SK-N-SH (cell line): Measurements from ENCODE around the gene COL4A3. TPM values are rescaled to one million over a fixed set of nuclear protein-coding genes. Genes with fewer than 3 reads are reported as not detected.

Source experiments
- CTCF ChIA-PET: fragments of 300-600, 350-600 bp; formaldehyde crosslinking; extraction: SDS; loops from one replicate; lab custom pipeline; 2021; lab: Yijun Ruan, JAX
- POLR2A ChIA-PET: fragments of 350-600 bp; sonication (Branson Sonifier 250); formaldehyde crosslinking; extraction: SDS; loops from one replicate; lab custom pipeline; 2020; ENCODE audit warnings: antibody characterized with exemption, inconsistent platforms; lab: Yijun Ruan, JAX
- DNase-seq: peaks from one replicate; pipeline ENCODE4 v3.0.0; 2012
- H2AFZ ChIP-seq: fragments of 200-600 bp; sonication (generic); 2 replicates; pipeline ENCODE4 v1.8.1; 2016; ENCODE audit warnings: antibody characterized with exemption, mild to moderate bottlenecking, low read depth
- H3F3A ChIP-seq: fragments of 200-600 bp; sonication (generic); replicated peaks from 2 replicates; pipeline ENCODE3; 2016; ENCODE audit warnings: antibody characterized with exemption, mild to moderate bottlenecking; ENCODE audit not compliant: insufficient read depth
- H3K27ac ChIP-seq, 2 experiments: fragments of 200-500 bp in 1 of 2; fragments of 200-600 bp in 1 of 2; sonication (Bioruptor generic) in 1 of 2; sonication (generic), shearing (Covaris generic) in 1 of 2; 2 replicates each; pipeline versions ENCODE4 v1.5.1 to v1.6.1; 2014 to 2016; ENCODE audit warnings: low read depth in 2 of 2, inconsistent platforms in 1 of 2, low read length in 1 of 2, mild to moderate bottlenecking in 1 of 2, mixed read lengths in 1 of 2
- H3K27me3 ChIP-seq: fragments of 200-600 bp; sonication (generic), shearing (Covaris generic); 2 replicates; pipeline ENCODE4 v1.6.1; 2016; ENCODE audit warnings: mixed run types; ENCODE audit not compliant: insufficient read depth
- H3K36me3 ChIP-seq, 2 experiments: fragments of 200-500 bp in 1 of 2; fragments of 200-600 bp in 1 of 2; sonication (Bioruptor generic) in 1 of 2; sonication (generic) in 1 of 2; replicated peaks in 1 of 2; 2 replicates each; pipeline versions ENCODE3 to v1.5.1; 2014 to 2016; ENCODE audit warnings: low read length in 1 of 2, mild to moderate bottlenecking in 1 of 2; ENCODE audit not compliant: insufficient read depth in 2 of 2, control insufficient read depth in 1 of 2
- H3K4me1 ChIP-seq, 2 experiments: fragments of 200-500 bp in 1 of 2; fragments of 200-600 bp in 1 of 2; sonication (Bioruptor generic) in 1 of 2; sonication (generic), shearing (Covaris generic) in 1 of 2; 2 replicates each; pipeline versions ENCODE4 v1.5.1 to v1.6.1; 2014 to 2016; ENCODE audit warnings: low read depth in 1 of 2, low read length in 1 of 2, mixed run types in 1 of 2; ENCODE audit not compliant: insufficient read depth in 2 of 2, control insufficient read depth in 1 of 2
- H3K4me2 ChIP-seq: fragments of 200-600 bp; sonication (generic), shearing (Covaris generic); 2 replicates; pipeline ENCODE4 v1.6.1; 2017; ENCODE audit warnings: mixed run types
- H3K4me3 ChIP-seq, 2 experiments: fragments of 200-500 bp in 1 of 2; fragments of 200-600 bp in 1 of 2; sonication (Bioruptor generic) in 1 of 2; sonication (generic), shearing (Covaris generic) in 1 of 2; 2 replicates each; pipeline versions ENCODE4 v1.5.1 to v1.8.1; 2014 to 2016; ENCODE audit warnings: low read depth in 2 of 2, inconsistent platforms in 1 of 2, low read length in 1 of 2, mild to moderate bottlenecking in 1 of 2, mixed read lengths in 1 of 2, moderate library complexity in 1 of 2
- H3K79me2 ChIP-seq: fragments of 200-600 bp; sonication (generic); 2 replicates; pipeline ENCODE4 v1.8.1; 2017; ENCODE audit warnings: mild to moderate bottlenecking; ENCODE audit not compliant: insufficient read depth
- H3K9ac ChIP-seq: fragments of 200-600 bp; sonication (generic); 2 replicates; pipeline ENCODE4 v1.6.1; 2017; ENCODE audit warnings: mixed run types
- H3K9me2 ChIP-seq: fragments of 200-600 bp; sonication (generic); 2 replicates; pipeline ENCODE4 v1.6.1; 2017; ENCODE audit warnings: mixed run types
- H3K9me3 ChIP-seq: fragments of 200-600 bp; sonication (generic); 2 replicates; pipeline ENCODE4 v1.6.1; 2017; ENCODE audit warnings: mixed run types, mild to moderate bottlenecking, moderate library complexity
- H4K20me1 ChIP-seq: fragments of 200-600 bp; sonication (generic); 2 replicates; pipeline ENCODE4 v1.6.1; 2017; ENCODE audit warnings: mild to moderate bottlenecking, mixed run types; ENCODE audit not compliant: insufficient read depth
- ELF1 ChIP-seq: IDR thresholded peaks from 2 replicates; pipeline ENCODE4 v1.4.0; 2012
- EZH2phosphoT487 ChIP-seq: fragments of 200-600 bp; sonication (generic); IDR thresholded peaks from 2 replicates; pipeline ENCODE4 v1.6.1; 2017; ENCODE audit warnings: low read depth, mixed run types, mild to moderate bottlenecking, antibody characterized with exemption, moderate library complexity, borderline replicate concordance
- FOSL2 ChIP-seq: IDR thresholded peaks from 2 replicates; pipeline ENCODE4 v1.4.0; 2012; ENCODE audit warnings: low read depth, mild to moderate bottlenecking, moderate library complexity, borderline replicate concordance
- FOXJ3 ChIP-seq: sonication (generic); formaldehyde crosslinking; IDR thresholded peaks from 2 replicates; pipeline ENCODE4 v1.5.1; 2020; ENCODE audit warnings: mild to moderate bottlenecking, missing genetic modification reagents
- FOXM1 ChIP-seq: IDR thresholded peaks from 2 replicates; pipeline ENCODE4 v1.4.0; 2012; ENCODE audit warnings: low read depth, mild to moderate bottlenecking
- GABPA ChIP-seq: IDR thresholded peaks from 2 replicates; pipeline ENCODE4 v1.4.0; 2012; ENCODE audit warnings: low read depth, mild to moderate bottlenecking
- JUND ChIP-seq: IDR thresholded peaks from 2 replicates; pipeline ENCODE4 v1.4.0; 2012
- MXI1 ChIP-seq: IDR thresholded peaks from 2 replicates; pipeline ENCODE4 v1.6.1; 2012; ENCODE audit warnings: mild to moderate bottlenecking, low read depth, low read length, improper control_type of control experiment
- POLR2AphosphoS5 ChIP-seq: IDR thresholded peaks from 2 replicates; pipeline ENCODE4 v1.6.1; 2012; ENCODE audit warnings: low read depth, low read length
- RAD21 ChIP-seq: IDR thresholded peaks from 2 replicates; pipeline ENCODE4 v1.6.1; 2012; ENCODE audit warnings: mild to moderate bottlenecking, low read length
- RXRA ChIP-seq: IDR thresholded peaks from 2 replicates; pipeline ENCODE4 v1.4.0; 2012; ENCODE audit warnings: low read depth, mild to moderate bottlenecking, borderline replicate concordance
- SIN3A ChIP-seq: IDR thresholded peaks from 2 replicates; pipeline ENCODE4 v1.6.1; 2012; ENCODE audit warnings: low read depth, mild to moderate bottlenecking, low read length, moderate library complexity, borderline replicate concordance
- TCF12 ChIP-seq: IDR thresholded peaks from 2 replicates; pipeline ENCODE4 v1.4.0; 2012
- TEAD4 ChIP-seq: IDR thresholded peaks from 2 replicates; pipeline ENCODE4 v1.4.0; 2012; ENCODE audit warnings: mild to moderate bottlenecking, borderline replicate concordance; ENCODE audit not compliant: insufficient read depth
- WGBS: methylation state at CpG from one replicate; pipeline ENCODE4 v1.1.6; 2017; ENCODE audit warnings: low lambda C conversion rate; 5-methylcytosine and 5-hydroxymethylcytosine counted together
- polyA plus RNA-seq, 3 experiments: library from polyadenylated mRNA; depleted of rRNA; stranded (reverse); fragments of >200 nt; gene quantifications; 2 replicates each; pipeline ENCODE4 v1.2.3, GENCODE V29; 2012
- TF ChIP-seq, protein P1 (sequence below): IDR thresholded peaks from 2 replicates; pipeline ENCODE4 v1.6.1; 2012; ENCODE audit warnings: mild to moderate bottlenecking, low read depth, low read length, moderate library complexity
- TF ChIP-seq, protein P2 (sequence below): fragments of 150-350 bp; IDR thresholded peaks from 2 replicates; pipeline ENCODE4 v1.6.1; 2017; ENCODE audit warnings: antibody characterized with exemption, low read length, low read depth, borderline replicate concordance
- TF ChIP-seq, protein P3 (sequence below): fragments of 150-350 bp; IDR thresholded peaks from 2 replicates; pipeline ENCODE4 v1.6.1; 2016; ENCODE audit warnings: mild to moderate bottlenecking, low read depth, low read length
- TF ChIP-seq, protein P4 (sequence below): IDR thresholded peaks from 2 replicates; pipeline ENCODE4; 2012

The COL4A3 gene
- polyA plus RNA-seq, 1 of the 3 experiments (the other 2 are of a cell fraction), result not detected

DNA sequence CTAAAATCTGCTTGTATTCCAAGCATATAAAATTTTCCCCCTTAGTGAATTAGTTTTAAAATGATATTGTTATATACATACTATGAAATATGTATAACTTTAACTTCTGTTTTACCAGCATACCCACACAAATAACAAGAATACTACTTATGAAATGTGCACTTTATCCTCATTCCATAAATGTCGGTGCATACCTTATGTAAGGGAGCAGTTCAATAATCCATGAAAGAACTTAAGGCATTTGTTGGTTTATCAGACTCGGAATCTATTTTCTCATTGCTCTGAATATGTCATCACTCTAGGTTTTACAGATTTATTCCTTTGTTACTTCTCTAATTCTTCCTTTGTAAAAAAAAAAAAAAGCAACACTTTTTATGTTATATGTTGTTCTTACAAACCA is 148.2 kb downstream of the COL4A3 start:
- Histone ChIP-seq H3K4me2 (no peak overlapping the region), H3K4me3 (no peak overlapping the region), H4K20me1 (no peaks in the 10 kb centered on the region), H3K36me3 (no peaks in the 10 kb centered on the region), H3K27ac (no peak overlapping the region), H2AFZ (no peak overlapping the region), H3K27me3 (no peaks in the 10 kb centered on the region), H3K4me1 (no peaks in the 10 kb centered on the region), H3K79me2 (no peaks in the 10 kb centered on the region), H3K9ac (no peak overlapping the region), H3K9me2 (no peaks in the 10 kb centered on the region), H3K9me3 (no peaks in the 10 kb centered on the region), H3F3A (no peaks in the 10 kb centered on the region)
- TF ChIP-seq FOXJ3 (CRISPR knock-in tag) (no peak), MXI1 (no peak), TCF12 (no peak), POLR2AphosphoS5 (no peak), GABPA (no peak), JUND (no peak), FOSL2 (no peak), ELF1 (no peak), RXRA (no peak), TEAD4 (no peak), SIN3A (no peak), FOXM1 (no peak), RAD21 (no peak), EZH2phosphoT487 (no peak)
- TF ChIP-seq, protein P1, sequence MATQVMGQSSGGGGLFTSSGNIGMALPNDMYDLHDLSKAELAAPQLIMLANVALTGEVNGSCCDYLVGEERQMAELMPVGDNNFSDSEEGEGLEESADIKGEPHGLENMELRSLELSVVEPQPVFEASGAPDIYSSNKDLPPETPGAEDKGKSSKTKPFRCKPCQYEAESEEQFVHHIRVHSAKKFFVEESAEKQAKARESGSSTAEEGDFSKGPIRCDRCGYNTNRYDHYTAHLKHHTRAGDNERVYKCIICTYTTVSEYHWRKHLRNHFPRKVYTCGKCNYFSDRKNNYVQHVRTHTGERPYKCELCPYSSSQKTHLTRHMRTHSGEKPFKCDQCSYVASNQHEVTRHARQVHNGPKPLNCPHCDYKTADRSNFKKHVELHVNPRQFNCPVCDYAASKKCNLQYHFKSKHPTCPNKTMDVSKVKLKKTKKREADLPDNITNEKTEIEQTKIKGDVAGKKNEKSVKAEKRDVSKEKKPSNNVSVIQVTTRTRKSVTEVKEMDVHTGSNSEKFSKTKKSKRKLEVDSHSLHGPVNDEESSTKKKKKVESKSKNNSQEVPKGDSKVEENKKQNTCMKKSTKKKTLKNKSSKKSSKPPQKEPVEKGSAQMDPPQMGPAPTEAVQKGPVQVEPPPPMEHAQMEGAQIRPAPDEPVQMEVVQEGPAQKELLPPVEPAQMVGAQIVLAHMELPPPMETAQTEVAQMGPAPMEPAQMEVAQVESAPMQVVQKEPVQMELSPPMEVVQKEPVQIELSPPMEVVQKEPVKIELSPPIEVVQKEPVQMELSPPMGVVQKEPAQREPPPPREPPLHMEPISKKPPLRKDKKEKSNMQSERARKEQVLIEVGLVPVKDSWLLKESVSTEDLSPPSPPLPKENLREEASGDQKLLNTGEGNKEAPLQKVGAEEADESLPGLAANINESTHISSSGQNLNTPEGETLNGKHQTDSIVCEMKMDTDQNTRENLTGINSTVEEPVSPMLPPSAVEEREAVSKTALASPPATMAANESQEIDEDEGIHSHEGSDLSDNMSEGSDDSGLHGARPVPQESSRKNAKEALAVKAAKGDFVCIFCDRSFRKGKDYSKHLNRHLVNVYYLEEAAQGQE, result no peak
- TF ChIP-seq, protein P2, sequence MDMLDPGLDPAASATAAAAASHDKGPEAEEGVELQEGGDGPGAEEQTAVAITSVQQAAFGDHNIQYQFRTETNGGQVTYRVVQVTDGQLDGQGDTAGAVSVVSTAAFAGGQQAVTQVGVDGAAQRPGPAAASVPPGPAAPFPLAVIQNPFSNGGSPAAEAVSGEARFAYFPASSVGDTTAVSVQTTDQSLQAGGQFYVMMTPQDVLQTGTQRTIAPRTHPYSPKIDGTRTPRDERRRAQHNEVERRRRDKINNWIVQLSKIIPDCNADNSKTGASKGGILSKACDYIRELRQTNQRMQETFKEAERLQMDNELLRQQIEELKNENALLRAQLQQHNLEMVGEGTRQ, result no peak
- TF ChIP-seq, protein P3, sequence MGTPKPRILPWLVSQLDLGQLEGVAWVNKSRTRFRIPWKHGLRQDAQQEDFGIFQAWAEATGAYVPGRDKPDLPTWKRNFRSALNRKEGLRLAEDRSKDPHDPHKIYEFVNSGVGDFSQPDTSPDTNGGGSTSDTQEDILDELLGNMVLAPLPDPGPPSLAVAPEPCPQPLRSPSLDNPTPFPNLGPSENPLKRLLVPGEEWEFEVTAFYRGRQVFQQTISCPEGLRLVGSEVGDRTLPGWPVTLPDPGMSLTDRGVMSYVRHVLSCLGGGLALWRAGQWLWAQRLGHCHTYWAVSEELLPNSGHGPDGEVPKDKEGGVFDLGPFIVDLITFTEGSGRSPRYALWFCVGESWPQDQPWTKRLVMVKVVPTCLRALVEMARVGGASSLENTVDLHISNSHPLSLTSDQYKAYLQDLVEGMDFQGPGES, result no peak
- TF ChIP-seq, protein P4, sequence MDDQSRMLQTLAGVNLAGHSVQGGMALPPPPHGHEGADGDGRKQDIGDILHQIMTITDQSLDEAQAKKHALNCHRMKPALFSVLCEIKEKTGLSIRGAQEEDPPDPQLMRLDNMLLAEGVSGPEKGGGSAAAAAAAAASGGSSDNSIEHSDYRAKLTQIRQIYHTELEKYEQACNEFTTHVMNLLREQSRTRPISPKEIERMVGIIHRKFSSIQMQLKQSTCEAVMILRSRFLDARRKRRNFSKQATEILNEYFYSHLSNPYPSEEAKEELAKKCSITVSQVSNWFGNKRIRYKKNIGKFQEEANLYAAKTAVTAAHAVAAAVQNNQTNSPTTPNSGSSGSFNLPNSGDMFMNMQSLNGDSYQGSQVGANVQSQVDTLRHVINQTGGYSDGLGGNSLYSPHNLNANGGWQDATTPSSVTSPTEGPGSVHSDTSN, result no peak
- ChIA-PET CTCF (no interaction called here), POLR2A (no interaction called here)
- 47% methylated on average over 2 of the region's 2 CpGs for WGBS
- no peak for DNase-seq
